Fibroblast of pulmonary artery (primary cell): ENCODE measurements around the gene CACNA1C.

Source experiments
- DNase-seq: peaks from one replicate; pipeline ENCODE4 v3.0.0-alpha.2; 2010; ENCODE audit warnings: low read depth
- H3K4me3 ChIP-seq: replicated peaks from 2 replicates; pipeline ENCODE4 v1.5.1; 2011; ENCODE audit warnings: low read depth, mild to moderate bottlenecking, control low read depth, low read length, moderate library complexity
- TF ChIP-seq, protein P1 (sequence below): IDR thresholded peaks from 2 replicates; pipeline ENCODE4 v1.5.1; 2011; ENCODE audit warnings: mild to moderate bottlenecking, control low read depth, low read length, inconsistent platforms; ENCODE audit errors: missing control alignments

Gene CACNA1C

DNA sequence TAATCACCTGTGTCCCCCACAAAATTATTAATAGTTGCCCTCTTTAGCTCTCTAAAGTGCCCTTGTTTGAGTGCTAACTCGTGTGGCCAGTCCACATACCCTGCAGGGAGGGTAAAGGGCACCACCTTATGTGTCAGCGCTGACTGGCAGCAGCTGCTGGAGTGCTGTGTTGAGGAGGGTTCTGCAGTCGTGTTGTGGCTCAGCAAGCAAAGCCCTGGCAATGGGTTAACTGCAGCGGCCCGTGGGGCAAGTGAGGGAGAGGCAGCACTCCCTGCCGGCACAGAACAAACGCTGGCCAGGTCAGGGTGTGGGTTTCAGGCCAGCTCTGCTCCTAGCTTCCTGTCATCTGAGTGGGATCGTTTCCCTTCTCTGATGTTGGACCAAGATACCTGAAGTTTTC, 369.8 kb downstream of the CACNA1C start:
- TF ChIP-seq, protein P1, sequence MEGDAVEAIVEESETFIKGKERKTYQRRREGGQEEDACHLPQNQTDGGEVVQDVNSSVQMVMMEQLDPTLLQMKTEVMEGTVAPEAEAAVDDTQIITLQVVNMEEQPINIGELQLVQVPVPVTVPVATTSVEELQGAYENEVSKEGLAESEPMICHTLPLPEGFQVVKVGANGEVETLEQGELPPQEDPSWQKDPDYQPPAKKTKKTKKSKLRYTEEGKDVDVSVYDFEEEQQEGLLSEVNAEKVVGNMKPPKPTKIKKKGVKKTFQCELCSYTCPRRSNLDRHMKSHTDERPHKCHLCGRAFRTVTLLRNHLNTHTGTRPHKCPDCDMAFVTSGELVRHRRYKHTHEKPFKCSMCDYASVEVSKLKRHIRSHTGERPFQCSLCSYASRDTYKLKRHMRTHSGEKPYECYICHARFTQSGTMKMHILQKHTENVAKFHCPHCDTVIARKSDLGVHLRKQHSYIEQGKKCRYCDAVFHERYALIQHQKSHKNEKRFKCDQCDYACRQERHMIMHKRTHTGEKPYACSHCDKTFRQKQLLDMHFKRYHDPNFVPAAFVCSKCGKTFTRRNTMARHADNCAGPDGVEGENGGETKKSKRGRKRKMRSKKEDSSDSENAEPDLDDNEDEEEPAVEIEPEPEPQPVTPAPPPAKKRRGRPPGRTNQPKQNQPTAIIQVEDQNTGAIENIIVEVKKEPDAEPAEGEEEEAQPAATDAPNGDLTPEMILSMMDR = no peak
- no peak overlapping the region for H3K4me3 ChIP-seq
- no peak for DNase-seq

GRCh38 chr12:2429032-2429431, 376.2 kb downstream of the CACNA1C start:
- TF ChIP-seq, protein P1 = no peak
- no peak for DNase-seq
- no peak overlapping the region for H3K4me3 ChIP-seq

- no peak for DNase-seq
- H3K4me3 ChIP-seq = no peak overlapping the region
- TF ChIP-seq, protein P1 = no peak
Measured at GRCh38 chr12:2431810-2432209, 379.0 kb downstream of the CACNA1C start.

DNA sequence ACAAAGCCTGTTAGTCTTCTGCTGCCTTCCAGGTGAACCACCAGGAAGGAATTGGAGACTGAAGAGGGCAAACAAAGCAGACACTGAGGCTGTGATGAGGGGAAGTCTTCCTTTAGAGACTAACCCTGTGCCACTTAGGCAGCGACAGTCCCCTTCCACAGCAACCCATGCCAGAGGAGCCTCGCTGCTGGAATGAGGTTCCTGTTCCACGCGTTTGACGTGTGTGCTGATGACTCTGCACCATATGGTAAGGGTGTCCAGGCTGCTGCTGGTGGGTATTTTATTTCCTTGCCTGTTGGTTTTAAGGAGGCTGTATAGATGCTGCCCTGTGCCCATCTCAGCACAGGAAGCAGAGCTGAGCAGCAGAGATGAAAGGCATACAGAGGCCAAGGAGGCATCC, 380.1 kb downstream of the CACNA1C start:
- TF ChIP-seq, protein P1 = no peak
- DNase-seq = no peak

GRCh38 chr12:2435511-2435910, 382.7 kb downstream of the CACNA1C start:
- TF ChIP-seq, protein P1 = no peak
- no peak overlapping the region for H3K4me3 ChIP-seq
- DNase-seq = no peak

More for the DNA sequence above, 380.1 kb downstream of the CACNA1C start:
- no peak overlapping the region for H3K4me3 ChIP-seq

GRCh38 chr12:2439332-2440100, 386.7 kb downstream of the CACNA1C start:
- TF ChIP-seq, protein P1 = no peak
- H3K4me3 ChIP-seq = no peak overlapping the region
- no peak for DNase-seq

- H3K4me3 ChIP-seq = no peak overlapping the region
- TF ChIP-seq, protein P1 = no peak
- no peak for DNase-seq
Measured at GRCh38 chr12:2443776-2444175, 391.0 kb downstream of the CACNA1C start.
